HepG2 (cell line): ENCODE data around the gene SLAIN2.

Experiments
- ATF4 ChIP-seq, 2 experiments: fragments of 450-650 bp in 1 of 2; sonication (generic) in 1 of 2; formaldehyde crosslinking; IDR thresholded peaks; 2 replicates each; pipeline versions ENCODE4 v1.5.0 to v1.8.0; 2020 to 2022; ENCODE audit warnings: mild to moderate bottlenecking in 1 of 2, missing genetic modification reagents in 1 of 2
- BORCS8-MEF2B ChIP-seq: sonication (generic); formaldehyde crosslinking; IDR thresholded peaks from 2 replicates; pipeline ENCODE4 v1.8.0; 2022; ENCODE audit warnings: mild to moderate bottlenecking, missing genetic modification reagents
- ETS1 ChIP-seq: sonication (generic); formaldehyde crosslinking; IDR thresholded peaks from 2 replicates; pipeline ENCODE4 v1.4.0; 2020; ENCODE audit warnings: missing genetic modification reagents
- GLI4 ChIP-seq: sonication (generic); formaldehyde crosslinking; IDR thresholded peaks from 2 replicates; pipeline ENCODE4 v1.5.1; 2020; ENCODE audit warnings: missing genetic modification reagents, mild to moderate bottlenecking, moderate library complexity, borderline replicate concordance
- KAT8 ChIP-seq: IDR thresholded peaks from 2 replicates; pipeline ENCODE4 v1.6.1; 2016; ENCODE audit warnings: missing genetic modification reagents, missing compliant biosample characterization
- KLF16 ChIP-seq, 2 experiments: sonication (generic) in 1 of 2; formaldehyde crosslinking in 1 of 2; IDR thresholded peaks; 2 replicates each; pipeline versions ENCODE4 v1.6.1 to v1.8.0; 2016 to 2023; ENCODE audit warnings: missing genetic modification reagents in 2 of 2, missing compliant biosample characterization in 1 of 2
- MXI1 ChIP-seq: IDR thresholded peaks from 3 replicates; pipeline ENCODE4 v1.6.1; 2012; ENCODE audit warnings: low read depth, low read length, inconsistent platforms, borderline replicate concordance
- POLR2A ChIP-seq, 2 experiments: IDR thresholded peaks; 2 replicates each; pipeline ENCODE4 v1.6.1; 2011; ENCODE audit warnings: low read depth in 2 of 2, low read length in 2 of 2, mild to moderate bottlenecking in 1 of 2, moderate library complexity in 1 of 2; ENCODE audit not compliant: insufficient read depth in 1 of 2
- RNF2 ChIP-seq: fragments of 450-650 bp; conservative IDR thresholded peaks from 2 replicates; pipeline ENCODE4 v1.6.1; 2016; ENCODE audit warnings: low read depth
- ZIK1 ChIP-seq: sonication (generic); formaldehyde crosslinking; IDR thresholded peaks from 2 replicates; pipeline ENCODE4 v1.5.0; 2020; ENCODE audit warnings: mild to moderate bottlenecking, low read depth, missing genetic modification reagents, borderline replicate concordance
- ZNF263 ChIP-seq: sonication (generic); formaldehyde crosslinking; IDR thresholded peaks from 2 replicates; pipeline ENCODE4 v1.4.0; 2020; ENCODE audit warnings: missing genetic modification reagents

GRCh38 chr4:48467891-48468290, 126.6 kb downstream of the SLAIN2 start:
- TF ChIP-seq ATF4 (CRISPR knock-in tag; IDR thresholded peaks at IDR 0.05) = no peak
- TF ChIP-seq MXI1 = no peak
- no peak for TF ChIP-seq GLI4 (CRISPR knock-in tag)
- no peak for TF ChIP-seq POLR2A (IDR thresholded peaks at IDR 0.05; ENCODE audit: insufficient read depth in 1 of 2, low read depth in 2 of 2, low read length in 2 of 2)
- no peak for TF ChIP-seq KAT8
- no peak for TF ChIP-seq BORCS8-MEF2B
- no peak for TF ChIP-seq ZIK1 (CRISPR knock-in tag)
- no peak for TF ChIP-seq ETS1 (CRISPR knock-in tag)
- TF ChIP-seq RNF2 = no peak
- no peak for TF ChIP-seq ZNF263
- TF ChIP-seq KLF16 (CRISPR knock-in tag; IDR thresholded peaks at IDR 0.05) = no peak
